HepG2 (cell line): ENCODE results near the gene FGFR3. TPM values are rescaled to one million over a fixed set of nuclear protein-coding genes. Genes with fewer than 3 reads are reported as not detected.

ENCODE experiments used
- CBX1 ChIP-seq: IDR thresholded peaks from one replicate; pipeline ENCODE4 v1.6.1; 2016; ENCODE audit warnings: antibody characterized with exemption, low read depth
- CREBL2 ChIP-seq: sonication (generic); formaldehyde crosslinking; IDR thresholded peaks from 2 replicates; pipeline ENCODE4 v1.8.1; 2023; ENCODE audit warnings: missing genetic modification reagents, mild to moderate bottlenecking, borderline replicate concordance
- ETV5 ChIP-seq: IDR thresholded peaks from 2 replicates; pipeline ENCODE4 v1.6.1; 2018; ENCODE audit warnings: missing biosample characterization, missing genetic modification reagents, inconsistent platforms, borderline replicate concordance
- FOXO1 ChIP-seq: sonication (generic); formaldehyde crosslinking; IDR thresholded peaks from 2 replicates; pipeline ENCODE4 v1.4.0; 2020; ENCODE audit warnings: missing genetic modification reagents
- GABPB1 ChIP-seq: IDR thresholded peaks from 2 replicates; pipeline ENCODE4 v1.6.1; 2016; ENCODE audit warnings: mild to moderate bottlenecking, missing genetic modification reagents, moderate library complexity, missing compliant biosample characterization
- GATA4 ChIP-seq: sonication (generic); IDR thresholded peaks from 2 replicates; pipeline ENCODE4 v1.6.1; 2016; ENCODE audit warnings: antibody characterized with exemption, low read depth, borderline replicate concordance
- HNRNPK ChIP-seq: fragments of 200-400 bp; formaldehyde crosslinking; IDR thresholded peaks from 2 replicates; pipeline ENCODE4 v1.6.1; 2018; ENCODE audit warnings: low read length, low read depth, moderate library complexity, mild to moderate bottlenecking; ENCODE audit not compliant: poor library complexity, severe bottlenecking
- KDM2A ChIP-seq: sonication (generic); formaldehyde crosslinking; IDR thresholded peaks from 2 replicates; pipeline ENCODE4 v1.4.0; 2020; ENCODE audit warnings: low read depth, missing genetic modification reagents, borderline replicate concordance
- MED1 ChIP-seq: sonication (generic); formaldehyde crosslinking; IDR thresholded peaks from 2 replicates; pipeline ENCODE4 v1.4.0; 2020; ENCODE audit warnings: missing genetic modification reagents
- NFYC ChIP-seq: IDR thresholded peaks from 2 replicates; pipeline ENCODE4 v1.6.1; 2016; ENCODE audit warnings: missing genetic modification reagents, missing compliant biosample characterization
- PRPF4 ChIP-seq: fragments of 200-400 bp; formaldehyde crosslinking; IDR thresholded peaks from 2 replicates; pipeline ENCODE4 v1.6.1; 2016; ENCODE audit warnings: low read length, low read depth; ENCODE audit not compliant: poor library complexity, severe bottlenecking
- SAP130 ChIP-seq: IDR thresholded peaks from 2 replicates; pipeline ENCODE4 v1.6.1; 2016; ENCODE audit warnings: low read depth
- ZFP1 ChIP-seq: IDR thresholded peaks from 2 replicates; pipeline ENCODE4 v1.6.1; 2016
- ZFP36 ChIP-seq: fragments of 150-350 bp; IDR thresholded peaks from 2 replicates; pipeline ENCODE4 v1.6.1; 2018; ENCODE audit warnings: borderline replicate concordance, low read length, low read depth; ENCODE audit not compliant: partially characterized antibody
- ZFP36L2 ChIP-seq: sonication (generic); formaldehyde crosslinking; IDR thresholded peaks from 2 replicates; pipeline ENCODE4 v1.4.0; 2020; ENCODE audit warnings: missing genetic modification reagents
- ZMYM4 ChIP-seq: sonication (generic); formaldehyde crosslinking; IDR thresholded peaks from 2 replicates; pipeline ENCODE4 v1.8.1; 2023; ENCODE audit warnings: mild to moderate bottlenecking, missing genetic modification reagents
- ZNF331 ChIP-seq: sonication (generic); formaldehyde crosslinking; IDR thresholded peaks from 2 replicates; pipeline ENCODE4 v1.4.0; 2020; ENCODE audit warnings: missing genetic modification reagents
- ZNF350 ChIP-seq: sonication (generic); formaldehyde crosslinking; IDR thresholded peaks from 2 replicates; pipeline ENCODE4 v1.4.0; 2020; ENCODE audit warnings: mild to moderate bottlenecking, low read depth, missing genetic modification reagents, borderline replicate concordance
- ZNF501 ChIP-seq: sonication (generic); formaldehyde crosslinking; IDR thresholded peaks from 2 replicates; pipeline ENCODE4 v1.5.1; 2020; ENCODE audit warnings: mild to moderate bottlenecking, moderate library complexity, missing genetic modification reagents
- polyA plus RNA-seq, 8 experiments: library from polyadenylated mRNA; depleted of rRNA in 3 of 8; stranded (reverse) in 7 of 8; unstranded in 1 of 8; fragments of >200 nt; fragmentation: Illumina TruSeq in 4 of 8; extraction: Trizol in 4 of 8; gene quantifications; 2 replicates each; pipeline versions ENCODE4 v1.2.1 to v1.2.3, GENCODE V29; 2011 to 2016; ENCODE audit warnings: low read depth in 4 of 8, missing spikeins in 1 of 8, mixed read lengths in 1 of 8; ENCODE audit not compliant: insufficient read depth in 1 of 8
- total RNA-seq, 5 experiments: library from RNA; depleted of rRNA; stranded (reverse); fragments of >200 nt; fragmentation: Illumina TruSeq; extraction: Trizol; gene quantifications; 2 replicates each; pipeline ENCODE4 v1.2.3, GENCODE V29; 2016; ENCODE audit warnings: low read depth in 1 of 5
- TF ChIP-seq, protein P1 (sequence below): sonication (generic); formaldehyde crosslinking; IDR thresholded peaks from 2 replicates; pipeline ENCODE4 v1.4.0; 2020; ENCODE audit warnings: missing genetic modification reagents
- TF ChIP-seq, protein P2 (sequence below): sonication (generic); formaldehyde crosslinking; IDR thresholded peaks from 2 replicates; pipeline ENCODE4 v1.4.0; 2020; ENCODE audit warnings: mild to moderate bottlenecking, missing genetic modification reagents
- TF ChIP-seq, protein P3 (sequence below): sonication (generic); formaldehyde crosslinking; IDR thresholded peaks from 2 replicates; pipeline ENCODE4 v1.4.0; 2020; ENCODE audit warnings: missing genetic modification reagents
- TF ChIP-seq, protein P4 (sequence below): sonication (generic); formaldehyde crosslinking; IDR thresholded peaks from 2 replicates; pipeline ENCODE4 v1.5.1; 2020; ENCODE audit warnings: mild to moderate bottlenecking, missing genetic modification reagents, borderline replicate concordance

Gene FGFR3
- total and polyA plus RNA-seq, 2 of the 13 experiments (the other 11 are each of a cell fraction or from before 2014, with no cell fraction given) = 103 to 109 TPM

DNA sequence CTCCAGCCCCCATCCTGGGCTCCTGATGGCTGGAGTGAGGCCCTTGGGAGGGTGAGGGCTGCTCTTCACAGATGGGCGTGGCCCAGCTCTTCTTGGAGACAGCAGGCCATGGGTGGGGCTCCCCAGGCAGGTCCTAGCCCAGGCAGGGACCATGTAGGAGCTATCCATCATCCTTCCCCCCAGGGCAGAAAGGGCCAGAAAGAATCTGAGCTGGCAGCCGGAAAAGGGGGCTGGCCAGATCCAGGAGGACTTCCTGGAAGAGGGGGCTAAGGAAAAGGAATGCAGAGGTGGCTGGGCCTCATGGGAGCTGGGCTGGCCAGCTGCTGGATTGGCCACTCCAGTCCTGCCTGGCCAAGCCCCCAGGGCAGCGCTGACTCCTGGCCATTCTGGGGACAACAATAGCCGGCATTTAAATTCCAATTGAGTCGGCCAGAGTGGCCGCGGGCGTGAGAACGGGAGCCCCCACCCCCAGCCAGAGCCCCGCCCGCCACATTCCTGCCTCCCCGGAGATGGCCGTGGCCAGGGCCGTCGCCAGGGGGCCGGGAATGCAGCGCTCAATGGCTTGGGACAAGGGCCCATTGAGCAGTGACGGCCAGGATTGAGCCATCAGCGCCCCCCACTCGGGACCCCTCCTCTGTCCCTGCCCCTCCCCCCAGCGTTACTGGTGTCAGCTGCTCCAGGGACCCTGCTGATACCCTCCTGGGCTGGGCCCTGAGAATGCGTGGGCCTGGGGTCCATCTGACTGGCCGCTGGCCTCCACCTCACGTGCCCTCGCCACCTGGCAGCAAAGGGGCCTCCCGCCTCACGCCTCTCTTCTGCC is 15.1 kb upstream of the FGFR3 start (continued):
- TF ChIP-seq ZFP36L2 (CRISPR knock-in tag) = no peak
- TF ChIP-seq, protein P1, sequence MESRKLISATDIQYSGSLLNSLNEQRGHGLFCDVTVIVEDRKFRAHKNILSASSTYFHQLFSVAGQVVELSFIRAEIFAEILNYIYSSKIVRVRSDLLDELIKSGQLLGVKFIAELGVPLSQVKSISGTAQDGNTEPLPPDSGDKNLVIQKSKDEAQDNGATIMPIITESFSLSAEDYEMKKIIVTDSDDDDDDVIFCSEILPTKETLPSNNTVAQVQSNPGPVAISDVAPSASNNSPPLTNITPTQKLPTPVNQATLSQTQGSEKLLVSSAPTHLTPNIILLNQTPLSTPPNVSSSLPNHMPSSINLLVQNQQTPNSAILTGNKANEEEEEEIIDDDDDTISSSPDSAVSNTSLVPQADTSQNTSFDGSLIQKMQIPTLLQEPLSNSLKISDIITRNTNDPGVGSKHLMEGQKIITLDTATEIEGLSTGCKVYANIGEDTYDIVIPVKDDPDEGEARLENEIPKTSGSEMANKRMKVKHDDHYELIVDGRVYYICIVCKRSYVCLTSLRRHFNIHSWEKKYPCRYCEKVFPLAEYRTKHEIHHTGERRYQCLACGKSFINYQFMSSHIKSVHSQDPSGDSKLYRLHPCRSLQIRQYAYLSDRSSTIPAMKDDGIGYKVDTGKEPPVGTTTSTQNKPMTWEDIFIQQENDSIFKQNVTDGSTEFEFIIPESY (CRISPR knock-in tag) = peak; percentile 59; the same call in 1 of the 2 replicates
- 0 out of 2 replicates have a peak, but pooled peaks have one; percentile 38 for TF ChIP-seq FOXO1 (CRISPR knock-in tag)
- no peak for TF ChIP-seq PRPF4
- TF ChIP-seq ZFP1 (CRISPR knock-in tag) = no peak
- TF ChIP-seq SAP130 = peak; percentile 54; the same call in 1 of the 2 replicates
- 0 out of 2 replicates have a peak, but pooled peaks have one; percentile 29 for TF ChIP-seq ZMYM4 (CRISPR knock-in tag)
- TF ChIP-seq, protein P2, sequence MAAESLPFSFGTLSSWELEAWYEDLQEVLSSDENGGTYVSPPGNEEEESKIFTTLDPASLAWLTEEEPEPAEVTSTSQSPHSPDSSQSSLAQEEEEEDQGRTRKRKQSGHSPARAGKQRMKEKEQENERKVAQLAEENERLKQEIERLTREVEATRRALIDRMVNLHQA (CRISPR knock-in tag) = no peak
- TF ChIP-seq ZFP36 = peak; percentile 99
- TF ChIP-seq, protein P3, sequence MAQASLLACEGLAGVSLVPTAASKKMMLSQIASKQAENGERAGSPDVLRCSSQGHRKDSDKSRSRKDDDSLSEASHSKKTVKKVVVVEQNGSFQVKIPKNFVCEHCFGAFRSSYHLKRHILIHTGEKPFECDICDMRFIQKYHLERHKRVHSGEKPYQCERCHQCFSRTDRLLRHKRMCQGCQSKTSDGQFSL (CRISPR knock-in tag) = no peak
- TF ChIP-seq ETV5 (CRISPR knock-in tag) = peak; percentile 30; the same call in 1 of the 2 replicates
- TF ChIP-seq ZNF501 = no peak
- TF ChIP-seq MED1 = peak; percentile 65
- TF ChIP-seq GABPB1 (CRISPR knock-in tag) = peak; percentile 35; the same call in 1 of the 2 replicates
- TF ChIP-seq, protein P4, sequence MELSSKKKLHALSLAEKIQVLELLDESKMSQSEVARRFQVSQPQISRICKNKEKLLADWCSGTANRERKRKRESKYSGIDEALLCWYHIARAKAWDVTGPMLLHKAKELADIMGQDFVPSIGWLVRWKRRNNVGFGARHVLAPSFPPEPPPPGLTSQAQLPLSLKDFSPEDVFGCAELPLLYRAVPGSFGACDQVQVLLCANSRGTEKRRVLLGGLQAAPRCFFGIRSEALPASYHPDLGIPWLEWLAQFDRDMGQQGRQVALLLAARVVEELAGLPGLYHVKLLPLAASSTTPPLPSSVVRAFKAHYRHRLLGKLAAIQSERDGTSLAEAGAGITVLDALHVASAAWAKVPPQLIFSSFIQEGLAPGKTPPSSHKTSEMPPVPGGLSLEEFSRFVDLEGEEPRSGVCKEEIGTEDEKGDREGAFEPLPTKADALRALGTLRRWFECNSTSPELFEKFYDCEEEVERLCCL (CRISPR knock-in tag) = no peak; the same call in 1 of the 2 replicates
- no peak for TF ChIP-seq GATA4
- peak; percentile 26; the same call in 1 of the 2 replicates for TF ChIP-seq ZNF331
- no peak for TF ChIP-seq ZNF350 (CRISPR knock-in tag)
- peak; percentile 43; the same call in 1 of the 2 replicates for TF ChIP-seq KDM2A (CRISPR knock-in tag)
- 0 out of 2 replicates have a peak, but pooled peaks have one; percentile 61 for TF ChIP-seq CREBL2 (CRISPR knock-in tag)
- peak; percentile 21 for TF ChIP-seq HNRNPK
- TF ChIP-seq CBX1 = no peak
- TF ChIP-seq NFYC (CRISPR knock-in tag) = peak; percentile 45; the same call in 1 of the 2 replicates
